Peyer's patch (tissue), 4 donors: Measurements from ENCODE around the gene PIP5KL1. TPM values are rescaled to one million over a fixed set of nuclear protein-coding genes. Genes with fewer than 3 reads are reported as not detected.

Source experiments
- DNase-seq, 3 donors: peaks; one replicate each; pipeline ENCODE4 v3.0.0-alpha.2; 2017 to 2019
- H3K27ac ChIP-seq, 4 donors: fragments of 200-600 bp; sonication (generic); one replicate each; pipeline ENCODE4 v1.5.1; 2016 to 2019
- H3K27me3 ChIP-seq, 2 donors: fragments of 200-600 bp; sonication (generic); one replicate each; pipeline ENCODE4 v1.5.1; 2019
- H3K36me3 ChIP-seq, 3 donors: fragments of 200-600 bp; sonication (generic); one replicate each; pipeline ENCODE4 v1.5.1; 2016 to 2019
- H3K4me1 ChIP-seq, 4 donors: fragments of 200-600 bp; sonication (generic); one replicate each; pipeline ENCODE4 v1.5.1; 2016 to 2019
- H3K4me3 ChIP-seq, 4 donors: fragments of 200-600 bp; sonication (generic); 1 replicate in 3 of 4; 2 replicates in 1 of 4; pipeline ENCODE4 v1.5.1; 2016 to 2019; ENCODE audit warnings: mild to moderate bottlenecking in 1 of 4
- H3K9me3 ChIP-seq, 4 donors: fragments of 200-600 bp; sonication (generic); one replicate each; pipeline ENCODE4 v1.5.1; 2016 to 2019; ENCODE audit warnings: mild to moderate bottlenecking in 1 of 4
- POLR2A ChIP-seq, 2 donors: fragments of 450-650 bp; IDR thresholded peaks; one replicate each; pipeline ENCODE4 v1.5.1; 2017; ENCODE audit warnings: antibody characterized with exemption in 2 of 2, mild to moderate bottlenecking in 2 of 2, moderate library complexity in 2 of 2
- total RNA-seq, 4 donors: library from RNA; depleted of rRNA; stranded (reverse); fragments of >200 nt; gene quantifications; one replicate each; pipeline ENCODE4 v1.1.0, GENCODE V29; 2016
- TF ChIP-seq, protein P1 (sequence below), 6 experiments: fragments of 450-650 bp in 4 of 6; fragments of 200-600 bp in 2 of 6; sonication (generic) in 1 of 6; IDR thresholded peaks; one replicate each; pipeline ENCODE4 v1.5.1; 2017 to 2019; ENCODE audit warnings: antibody characterized with exemption in 6 of 6, mild to moderate bottlenecking in 3 of 6, moderate library complexity in 1 of 6

The PIP5KL1 gene
- total RNA-seq, 4 donors from 2014 or later, result 2.5 TPM; not detected in 3

DNA sequence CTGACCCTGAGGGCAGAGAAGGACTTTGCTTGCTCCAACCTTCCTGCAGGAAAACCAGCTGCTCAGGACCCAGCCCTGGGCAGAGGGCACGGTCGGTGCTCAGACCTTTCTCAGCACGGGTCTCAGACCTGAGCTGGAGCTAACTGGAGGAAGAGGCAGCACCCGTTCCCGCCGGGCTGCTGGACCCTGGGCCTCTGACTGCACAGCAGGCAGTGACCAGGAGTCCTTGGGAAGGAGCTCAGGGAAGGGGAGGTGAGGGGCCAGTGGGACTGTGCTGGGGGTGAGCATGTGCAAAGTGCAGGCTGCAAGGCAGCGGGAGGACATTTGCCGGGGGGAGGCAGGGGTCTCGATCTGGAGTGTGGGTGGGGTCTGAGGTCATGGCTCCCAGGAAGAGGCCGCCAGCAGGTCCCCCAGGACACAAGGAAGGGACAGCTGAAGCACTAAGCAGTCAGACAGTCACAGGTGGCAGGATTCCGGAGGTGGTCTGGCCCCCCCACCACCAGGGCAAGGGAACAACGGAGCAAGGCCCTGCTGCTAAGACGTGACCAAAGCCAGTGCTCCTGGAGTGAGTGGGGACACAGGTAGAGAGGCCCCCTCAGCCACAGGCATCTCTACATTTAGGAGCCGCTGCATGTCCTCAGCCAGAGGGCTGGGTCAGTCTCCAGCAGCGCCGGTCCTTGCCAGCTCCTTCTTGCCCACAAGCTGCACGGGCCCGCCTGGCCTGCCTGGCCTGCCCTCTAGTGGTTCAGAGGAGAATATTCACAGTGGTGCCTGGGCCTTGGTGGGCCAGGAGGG is 11.8 kb upstream of the PIP5KL1 start:
- Histone ChIP-seq H3K4me3 (no peak overlapping the region), H3K4me1 (peaks cover 0 to 22% (median 6%) of the 10 kb centered on the region in 4 donors), H3K9me3 (no peaks in the 10 kb centered on the region), H3K36me3 (peaks cover 0 to 75% (median 0%) of the 10 kb centered on the region in 3 donors), H3K27me3 (no peaks in the 10 kb centered on the region), H3K27ac (peak overlapping the region in 1 of 4 donors; percentile 48)
- DNase-seq, result peak; percentile 48 to 76 (median 70)
- TF ChIP-seq, protein P1, sequence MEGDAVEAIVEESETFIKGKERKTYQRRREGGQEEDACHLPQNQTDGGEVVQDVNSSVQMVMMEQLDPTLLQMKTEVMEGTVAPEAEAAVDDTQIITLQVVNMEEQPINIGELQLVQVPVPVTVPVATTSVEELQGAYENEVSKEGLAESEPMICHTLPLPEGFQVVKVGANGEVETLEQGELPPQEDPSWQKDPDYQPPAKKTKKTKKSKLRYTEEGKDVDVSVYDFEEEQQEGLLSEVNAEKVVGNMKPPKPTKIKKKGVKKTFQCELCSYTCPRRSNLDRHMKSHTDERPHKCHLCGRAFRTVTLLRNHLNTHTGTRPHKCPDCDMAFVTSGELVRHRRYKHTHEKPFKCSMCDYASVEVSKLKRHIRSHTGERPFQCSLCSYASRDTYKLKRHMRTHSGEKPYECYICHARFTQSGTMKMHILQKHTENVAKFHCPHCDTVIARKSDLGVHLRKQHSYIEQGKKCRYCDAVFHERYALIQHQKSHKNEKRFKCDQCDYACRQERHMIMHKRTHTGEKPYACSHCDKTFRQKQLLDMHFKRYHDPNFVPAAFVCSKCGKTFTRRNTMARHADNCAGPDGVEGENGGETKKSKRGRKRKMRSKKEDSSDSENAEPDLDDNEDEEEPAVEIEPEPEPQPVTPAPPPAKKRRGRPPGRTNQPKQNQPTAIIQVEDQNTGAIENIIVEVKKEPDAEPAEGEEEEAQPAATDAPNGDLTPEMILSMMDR (IDR thresholded peaks at IDR 0.05), result peak; percentile 76 to 85 (median 84)
- TF ChIP-seq POLR2A (IDR thresholded peaks at IDR 0.05), result no peak

DNA sequence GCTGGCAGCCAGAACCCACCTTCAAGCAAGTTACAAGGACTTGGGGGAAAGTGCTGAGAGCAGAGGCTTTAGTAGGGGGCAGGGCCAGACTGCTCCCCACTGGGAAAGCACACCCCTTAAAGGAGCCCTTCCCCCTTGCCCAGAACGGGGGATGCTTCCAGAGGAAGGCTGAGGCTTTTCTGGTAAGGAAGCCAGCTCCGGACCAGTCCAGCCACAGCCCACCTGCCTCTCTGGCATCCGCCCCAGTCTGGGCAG is 11.3 kb upstream of the PIP5KL1 start:
- no peak overlapping the region for H3K27ac ChIP-seq
- H3K4me1 ChIP-seq, result peaks cover 2 to 25% (median 10%) of the 10 kb centered on the region in 4 donors
- H3K4me3 ChIP-seq, result no peak overlapping the region
- H3K27me3 ChIP-seq, result no peaks in the 10 kb centered on the region
- TF ChIP-seq POLR2A (IDR thresholded peaks at IDR 0.05), result no peak
- TF ChIP-seq, protein P1 (IDR thresholded peaks at IDR 0.05), result no peak
- peaks cover 0 to 71% (median 0%) of the 10 kb centered on the region in 3 donors for H3K36me3 ChIP-seq
- H3K9me3 ChIP-seq, result no peaks in the 10 kb centered on the region
- DNase-seq, result no peak

DNA sequence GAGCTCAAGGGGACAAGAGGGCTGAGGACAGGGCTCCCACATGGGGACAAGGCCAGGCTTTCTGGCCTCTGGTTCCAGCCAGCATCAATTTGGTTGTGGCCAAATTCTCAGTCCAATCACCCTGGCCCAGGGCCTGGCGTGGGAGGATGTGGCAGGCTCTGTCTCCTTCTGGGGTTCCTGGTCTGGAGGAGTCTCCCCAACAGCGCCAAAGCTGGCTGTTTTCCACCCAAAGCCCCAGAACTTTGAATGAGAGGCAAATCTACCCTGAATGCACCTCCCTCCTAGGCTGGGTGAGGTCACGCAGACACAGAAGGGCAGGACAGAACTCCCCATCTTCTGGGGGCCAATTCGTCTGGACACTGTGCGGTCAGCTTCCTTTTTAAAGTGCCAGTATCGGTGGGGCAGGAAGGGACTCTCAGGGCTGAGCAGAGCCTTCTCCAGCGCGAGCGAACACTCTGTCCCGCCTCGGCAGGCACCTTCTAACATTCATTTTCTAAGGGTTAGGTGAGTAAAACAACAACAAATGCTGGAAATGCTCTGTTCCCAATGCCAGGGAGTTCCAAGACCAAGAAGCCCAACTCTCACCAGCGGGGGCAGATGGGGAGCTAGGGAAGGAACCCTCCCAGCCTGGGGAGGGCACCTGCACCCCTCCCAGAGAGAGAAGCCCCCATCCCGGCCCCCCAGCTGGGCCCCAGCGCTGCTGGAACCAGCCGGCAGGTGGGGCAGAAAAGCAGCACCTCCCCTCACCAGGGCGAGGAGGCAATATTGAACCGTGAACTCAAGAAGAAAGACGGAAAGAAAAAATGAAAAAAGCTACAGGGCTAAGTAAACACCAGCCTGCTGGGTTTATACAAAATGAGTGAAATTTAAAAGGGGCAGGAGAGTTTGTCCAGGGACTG is 10.7 kb upstream of the PIP5KL1 start:
- TF ChIP-seq, protein P1 (IDR thresholded peaks at IDR 0.05), result no peak
- no peak for TF ChIP-seq POLR2A (IDR thresholded peaks at IDR 0.05)
- H3K27ac ChIP-seq, result no peak overlapping the region
- no peak overlapping the region for H3K4me3 ChIP-seq
- no peaks in the 10 kb centered on the region for H3K27me3 ChIP-seq
- DNase-seq, result no peak
- H3K9me3 ChIP-seq, result no peaks in the 10 kb centered on the region
- H3K36me3 ChIP-seq, result peaks cover 0 to 66% (median 0%) of the 10 kb centered on the region in 3 donors
- H3K4me1 ChIP-seq, result peaks cover 3 to 31% (median 15%) of the 10 kb centered on the region in 4 donors

DNA sequence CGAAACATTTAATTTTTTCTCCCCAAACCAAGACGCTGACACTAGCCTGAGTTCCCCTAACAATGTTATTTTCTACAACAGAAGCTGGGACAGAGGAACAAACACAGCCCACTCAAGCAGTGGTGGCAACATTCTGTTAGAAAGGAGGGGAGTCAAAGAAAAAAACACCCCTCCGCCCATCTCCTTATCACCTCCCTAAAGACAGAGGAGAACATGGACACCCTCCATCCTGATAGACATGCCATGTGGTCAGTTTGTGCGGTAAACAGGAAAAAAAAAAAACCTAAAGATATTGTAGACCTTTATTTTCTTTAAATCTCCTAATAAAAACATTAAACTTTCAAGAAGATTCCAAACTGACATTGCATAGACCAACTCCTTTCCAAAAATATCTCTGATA is 10.0 kb upstream of the PIP5KL1 start:
- H3K36me3 ChIP-seq, result peaks cover 0 to 59% (median 0%) of the 10 kb centered on the region in 3 donors
- H3K4me3 ChIP-seq, result no peak overlapping the region
- no peak for DNase-seq
- no peaks in the 10 kb centered on the region for H3K27me3 ChIP-seq
- TF ChIP-seq, protein P1 (IDR thresholded peaks at IDR 0.05), result no peak
- no peak for TF ChIP-seq POLR2A (IDR thresholded peaks at IDR 0.05)
- H3K9me3 ChIP-seq, result no peaks in the 10 kb centered on the region
- H3K4me1 ChIP-seq, result peaks cover 3 to 38% (median 16%) of the 10 kb centered on the region in 4 donors
- no peak overlapping the region for H3K27ac ChIP-seq

DNA sequence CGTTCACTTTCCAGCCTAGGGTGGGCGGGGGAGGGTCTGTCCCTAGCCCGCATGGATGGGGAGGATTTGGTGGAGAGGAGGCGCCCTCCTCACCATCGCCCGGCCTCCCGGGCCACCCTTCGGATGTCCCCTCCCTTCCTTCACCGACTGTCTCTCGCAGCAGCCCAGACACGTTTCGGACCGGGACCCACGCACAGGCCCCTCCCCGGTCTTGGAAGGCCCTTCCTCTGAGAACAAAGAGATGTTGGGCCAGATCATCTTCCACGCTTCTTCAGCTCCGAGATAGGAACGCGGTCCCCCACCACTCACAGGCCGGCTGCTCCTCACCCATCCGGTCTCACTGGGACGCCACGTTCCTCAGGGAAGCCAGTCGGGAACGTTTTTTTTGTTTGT is 7.7 kb upstream of the PIP5KL1 start:
- H3K27ac ChIP-seq, result peak overlapping the region; percentile 54 to 79 (median 63)
- peaks cover 0 to 42% (median 0%) of the 10 kb centered on the region in 3 donors for H3K36me3 ChIP-seq
- no peaks in the 10 kb centered on the region for H3K27me3 ChIP-seq
- no peak for DNase-seq
- H3K9me3 ChIP-seq, result no peaks in the 10 kb centered on the region
- TF ChIP-seq, protein P1 (IDR thresholded peaks at IDR 0.05), result no peak
- no peak for TF ChIP-seq POLR2A (IDR thresholded peaks at IDR 0.05)
- peaks cover 3 to 42% (median 13%) of the 10 kb centered on the region in 4 donors for H3K4me1 ChIP-seq
- H3K4me3 ChIP-seq, result peak overlapping the region; percentile 55 to 82 (median 72)
